HCT116 (cell line): ENCODE data around the gene PLEKHG1.

Source experiments
- CEBPB ChIP-seq: IDR thresholded peaks from 2 replicates; pipeline ENCODE4 v1.6.1; 2012; ENCODE audit warnings: low read depth
- CTCF ChIP-seq, 3 experiments: fragments of 200-600 bp in 1 of 3; sonication (generic) in 1 of 3; IDR thresholded peaks in 2 of 3; conservative IDR thresholded peaks in 1 of 3; 2 replicates each; pipeline ENCODE4 v1.5.1; 2012 to 2017; ENCODE audit warnings: low read depth in 2 of 3, low read length in 2 of 3, antibody characterized with exemption in 1 of 3, borderline replicate concordance in 1 of 3, control low read depth in 1 of 3, mild to moderate bottlenecking in 1 of 3, mixed read lengths in 1 of 3, mixed run types in 1 of 3, moderate library complexity in 1 of 3; ENCODE audit not compliant: insufficient read depth in 1 of 3
- EZH2 ChIP-seq: fragments of 200-600 bp; sonication (generic); IDR thresholded peaks from 2 replicates; pipeline ENCODE4 v1.6.1; 2017; ENCODE audit warnings: antibody characterized with exemption, mixed run types
- JUND ChIP-seq: IDR thresholded peaks from 2 replicates; pipeline ENCODE4 v1.6.1; 2012
- POLR2A ChIP-seq: IDR thresholded peaks from 2 replicates; pipeline ENCODE4 v1.7.0; 2011; ENCODE audit warnings: borderline replicate concordance; ENCODE audit not compliant: insufficient read depth, insufficient read length; ENCODE audit errors: extremely low read depth
- POLR2AphosphoS5 ChIP-seq: IDR thresholded peaks from 2 replicates; pipeline ENCODE4 v1.6.1; 2011; ENCODE audit warnings: mild to moderate bottlenecking, low read depth, low read length, moderate library complexity
- REST ChIP-seq: IDR thresholded peaks from 2 replicates; pipeline ENCODE4 v1.6.1; 2012; ENCODE audit warnings: low read depth

GRCh38 chr6:150639823-150640331 lies 40.2 kb downstream of the PLEKHG1 start:
- no peak for TF ChIP-seq CTCF (IDR thresholded peaks at IDR 0.05 in 2 of 3, conservative IDR thresholded peaks at IDR 0.05 in 1 of 3; ENCODE audit: borderline replicate concordance in 1 of 3, insufficient read depth in 1 of 3, low read depth in 2 of 3, low read length in 2 of 3)
- no peak for TF ChIP-seq JUND
- no peak for TF ChIP-seq CEBPB
- no peak for TF ChIP-seq POLR2AphosphoS5
- no peak for TF ChIP-seq REST
- no peak for TF ChIP-seq EZH2
- TF ChIP-seq POLR2A: no peak
